Activated CD4-positive, alpha-beta memory T cell treated with anti-CD3 and anti-CD28 coated beads for 36 hours (primary cell): Measurements from ENCODE around the gene RASD2. TPM values are rescaled to one million over a fixed set of nuclear protein-coding genes. Genes with fewer than 3 reads are reported as not detected.
"Not testable (repeated sequence)": the region's sequence is repeated elsewhere in the genome, so short reads cannot be mapped to it uniquely, and the experiment has no call there.

Experiments
- CTCF ChIA-PET: fragments of 350-600 bp; sonication (Branson Sonifier 250); formaldehyde crosslinking; loops from one replicate; lab custom pipeline; 2021; ENCODE audit warnings: antibody characterized with exemption, inconsistent platforms; lab: Charles Lee
- POLR2A ChIA-PET: fragments of 350-600 bp; sonication (Branson Sonifier 250); formaldehyde crosslinking; loops from one replicate; lab custom pipeline; 2021; ENCODE audit warnings: antibody characterized with exemption; lab: Charles Lee
- DNase-seq: peaks from one replicate; pipeline ENCODE4 v3.0.0-alpha.2; 2020
- H3K27ac Mint-ChIP-seq: one replicate; pipeline ENCODE4 v1.8.0; 2021; ENCODE audit warnings: mixed read lengths
- H3K27me3 Mint-ChIP-seq: one replicate; pipeline ENCODE4 v1.8.0; 2021; ENCODE audit warnings: mixed read lengths
- H3K36me3 Mint-ChIP-seq: one replicate; pipeline ENCODE4 v1.8.0; 2021; ENCODE audit warnings: mixed read lengths
- H3K4me1 Mint-ChIP-seq: one replicate; pipeline ENCODE4 v1.8.0; 2021; ENCODE audit warnings: low read depth, mixed read lengths
- H3K4me3 Mint-ChIP-seq: one replicate; pipeline ENCODE4 v1.8.0; 2021; ENCODE audit warnings: mild to moderate bottlenecking, mixed read lengths
- H3K9me3 Mint-ChIP-seq: one replicate; pipeline ENCODE4 v1.8.0; 2021; ENCODE audit warnings: mixed read lengths
- intact Hi-C: fragments of 100-400 bp; cut with micrococcal nuclease; formaldehyde crosslinking; loops from one replicate; pipeline ENCODE4 v1.15.1; 2023
- total RNA-seq, 2 experiments: library from RNA; stranded (reverse); gene quantifications; one replicate each; pipeline ENCODE4 v1.2.3, GENCODE V29; 2021

The RASD2 gene
- total RNA-seq = under 1 TPM in 1 of 2 experiments, not detected in 1; 0.10 TPM

DNA sequence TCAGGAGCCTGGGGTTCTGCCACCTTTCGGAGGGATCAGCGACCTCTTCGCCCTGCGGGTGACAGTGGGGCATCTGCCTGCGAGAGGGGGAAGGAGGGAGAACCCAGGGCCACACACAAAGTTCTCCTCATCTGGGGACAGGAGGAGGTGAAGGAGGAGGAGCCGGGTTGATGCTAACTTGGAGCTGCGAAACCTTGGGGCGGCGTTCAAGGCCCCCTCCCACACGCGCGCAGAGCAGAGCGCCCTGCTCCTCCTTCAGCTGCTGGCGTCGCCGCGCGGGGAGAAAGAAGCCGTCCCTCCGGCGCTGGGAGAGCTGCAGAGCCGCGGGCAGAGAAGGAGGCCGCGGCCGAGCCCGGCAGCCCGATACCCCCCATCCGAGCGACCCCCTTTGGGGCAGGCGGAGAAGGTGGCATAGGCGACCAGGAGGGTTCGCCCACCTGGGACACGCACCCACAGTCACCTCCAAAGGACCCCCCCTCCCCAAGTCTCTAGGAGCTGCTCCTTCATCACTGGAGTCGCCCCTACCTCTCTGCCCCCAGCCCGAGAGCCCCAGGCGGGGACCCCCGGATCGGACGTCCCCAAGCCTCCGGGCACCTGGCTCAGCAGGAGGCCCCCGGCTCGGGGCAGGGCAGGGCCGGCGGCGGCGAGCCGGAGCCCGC is at the start of gene RASD2:
Gene RASD2, plus strand, starts transcription at position 237 of the 659 bp plus-strand sequence. CDS start 5,979 bp downstream, outside the sequence.
- ChIA-PET CTCF (interaction anchor here (0.5 to 1.5 kb wide), 5 partner anchors 9 to 110 kb away, joined by 3 read pairs; no protein-coding TSS in a partner anchor), POLR2A (interaction anchor here (1.1 kb wide), 1 partner anchor 211 kb away, joined by 3 read pairs; no protein-coding TSS in a partner anchor)
- Mint-ChIP-seq H3K4me3 (peak within 1 kb of the TSS; percentile 61), H3K9me3 (no peaks in the 10 kb centered on the region), H3K27me3 (peaks cover 31% of the 10 kb centered on the region), H3K36me3 (no peaks in the 10 kb centered on the region), H3K27ac (no peak within 1 kb of the TSS), H3K4me1 (peaks cover 4% of the 10 kb centered on the region)
- DNase-seq = peak; percentile 50
- intact Hi-C loops = loop anchor here (1.0 to 5.0 kb wide), 2 partner anchors 12 to 48 kb away; no protein-coding TSS in a partner anchor

GRCh38 chr22:35491061-35491907 is 49.3 kb upstream of the RASD2 start:
- POLR2A ChIA-PET, H3K27ac Mint-ChIP-seq, DNase-seq, CTCF ChIA-PET, H3K4me1 Mint-ChIP-seq, H3K36me3 Mint-ChIP-seq, H3K9me3 Mint-ChIP-seq, H3K4me3 Mint-ChIP-seq: not testable (repeated sequence)
- H3K27me3 Mint-ChIP-seq = peaks cover 41% of the 10 kb centered on the region
- intact Hi-C loops = loop anchor here (5.0 kb wide), 1 partner anchor 51 kb away; the partner anchor contains the start of gene RASD2

GRCh38 chr22:35491908-35492380 is 48.7 kb upstream of the RASD2 start:
- intact Hi-C loops = loop anchor here (5.0 kb wide), 1 partner anchor 50 kb away; the partner anchor contains the start of gene RASD2
- H3K4me1 Mint-ChIP-seq = no peaks in the 10 kb centered on the region
- H3K4me3 Mint-ChIP-seq = no peak overlapping the region
- DNase-seq = no peak
- no peaks in the 10 kb centered on the region for H3K9me3 Mint-ChIP-seq
- H3K27ac Mint-ChIP-seq = no peak overlapping the region
- POLR2A ChIA-PET = no interaction called here
- CTCF ChIA-PET = no interaction called here
- H3K27me3 Mint-ChIP-seq = peaks cover 38% of the 10 kb centered on the region
- no peaks in the 10 kb centered on the region for H3K36me3 Mint-ChIP-seq

- ChIA-PET POLR2A (no interaction called here), CTCF (no interaction called here)
- no peaks in the 10 kb centered on the region for H3K4me1 Mint-ChIP-seq
- H3K27me3 Mint-ChIP-seq = peaks cover 41% of the 10 kb centered on the region
- no peaks in the 10 kb centered on the region for H3K36me3 Mint-ChIP-seq
- intact Hi-C loops = loop anchor here (5.0 kb wide), 1 partner anchor 49 kb away; the partner anchor contains the start of gene RASD2
- H3K4me3 Mint-ChIP-seq = no peak overlapping the region
- no peaks in the 10 kb centered on the region for H3K9me3 Mint-ChIP-seq
- DNase-seq = no peak
- no peak overlapping the region for H3K27ac Mint-ChIP-seq
Measured at GRCh38 chr22:35493074-35493473, 47.6 kb upstream of the RASD2 start.

DNA sequence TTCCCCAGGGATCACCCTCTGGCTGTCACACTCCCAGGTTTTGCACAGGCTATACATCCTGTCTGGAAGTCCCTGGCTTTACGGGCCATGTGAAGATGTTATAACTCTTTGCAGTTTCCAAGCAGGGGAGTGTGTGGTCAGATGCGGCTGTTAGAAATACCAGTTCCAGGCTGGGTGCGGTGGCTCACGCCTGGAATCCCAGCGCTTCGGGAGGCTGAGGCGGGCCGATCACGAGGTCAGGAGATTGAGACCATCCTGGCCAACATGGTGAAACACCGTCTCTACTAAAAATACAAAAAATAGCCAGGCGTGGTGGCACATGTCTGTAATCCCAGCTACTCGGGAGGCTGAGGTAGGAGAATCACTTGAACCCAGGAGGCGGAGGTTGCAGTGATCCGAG is 44.9 kb upstream of the RASD2 start:
- H3K27ac Mint-ChIP-seq, H3K4me3 Mint-ChIP-seq, H3K4me1 Mint-ChIP-seq, intact Hi-C loops, POLR2A ChIA-PET, CTCF ChIA-PET, H3K9me3 Mint-ChIP-seq, DNase-seq, H3K36me3 Mint-ChIP-seq: not testable (repeated sequence)
- H3K27me3 Mint-ChIP-seq = peaks cover 47% of the 10 kb centered on the region

GRCh38 chr22:35496768-35497312 is 43.8 kb upstream of the RASD2 start:
- Mint-ChIP-seq H3K36me3 (no peaks in the 10 kb centered on the region), H3K27me3 (peaks cover 46% of the 10 kb centered on the region), H3K4me3 (no peak overlapping the region), H3K4me1 (no peaks in the 10 kb centered on the region), H3K27ac (no peak overlapping the region), H3K9me3 (no peaks in the 10 kb centered on the region)
- ChIA-PET CTCF (no interaction called here), POLR2A (no interaction called here)
- no peak for DNase-seq
- intact Hi-C loops = no loop called here

GRCh38 chr22:35498026-35498800 is 42.4 kb upstream of the RASD2 start:
- ChIA-PET CTCF (no interaction called here), POLR2A (no interaction called here)
- Mint-ChIP-seq H3K36me3 (no peaks in the 10 kb centered on the region), H3K4me3 (no peak overlapping the region), H3K27ac (no peak overlapping the region), H3K9me3 (no peaks in the 10 kb centered on the region), H3K27me3 (peaks cover 36% of the 10 kb centered on the region), H3K4me1 (no peaks in the 10 kb centered on the region)
- intact Hi-C loops = no loop called here
- no peak for DNase-seq

DNA sequence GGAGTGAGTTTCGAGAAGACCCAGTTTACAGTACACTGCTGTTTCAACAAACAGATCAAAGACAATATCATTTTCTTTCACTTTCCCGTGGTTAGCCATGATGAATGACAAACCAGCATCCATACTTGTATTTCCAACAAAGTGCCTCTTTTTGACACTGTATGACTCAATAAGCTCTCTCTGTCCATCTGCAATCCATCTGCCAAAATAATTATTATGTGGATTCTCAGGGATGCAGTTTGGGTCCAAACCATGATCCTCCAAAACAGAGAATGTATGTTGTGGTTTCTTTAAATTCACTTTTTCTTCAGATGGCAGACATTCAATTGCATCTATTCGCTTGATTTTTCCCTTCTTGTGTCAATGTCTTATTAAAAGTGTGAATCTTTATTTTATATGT is 37.8 kb upstream of the RASD2 start:
- ChIA-PET CTCF (no interaction called here), POLR2A (no interaction called here)
- Mint-ChIP-seq H3K9me3 (no peaks in the 10 kb centered on the region), H3K4me1 (no peaks in the 10 kb centered on the region), H3K36me3 (no peaks in the 10 kb centered on the region), H3K27ac (no peak overlapping the region), H3K27me3 (peaks cover 18% of the 10 kb centered on the region), H3K4me3 (no peak overlapping the region)
- DNase-seq = no peak
- intact Hi-C loops = no loop called here

- Mint-ChIP-seq H3K9me3 (no peaks in the 10 kb centered on the region), H3K4me3 (no peak overlapping the region), H3K27ac (no peak overlapping the region), H3K36me3 (no peaks in the 10 kb centered on the region), H3K27me3 (peaks cover 8% of the 10 kb centered on the region), H3K4me1 (no peaks in the 10 kb centered on the region)
- POLR2A ChIA-PET = no interaction called here
- DNase-seq = no peak
- intact Hi-C loops = no loop called here
- CTCF ChIA-PET = no interaction called here
Measured at GRCh38 chr22:35505399-35506258, 35.0 kb upstream of the RASD2 start.

GRCh38 chr22:35506259-35506570 is 34.4 kb upstream of the RASD2 start:
- no peaks in the 10 kb centered on the region for H3K9me3 Mint-ChIP-seq
- intact Hi-C loops = no loop called here

DNA sequence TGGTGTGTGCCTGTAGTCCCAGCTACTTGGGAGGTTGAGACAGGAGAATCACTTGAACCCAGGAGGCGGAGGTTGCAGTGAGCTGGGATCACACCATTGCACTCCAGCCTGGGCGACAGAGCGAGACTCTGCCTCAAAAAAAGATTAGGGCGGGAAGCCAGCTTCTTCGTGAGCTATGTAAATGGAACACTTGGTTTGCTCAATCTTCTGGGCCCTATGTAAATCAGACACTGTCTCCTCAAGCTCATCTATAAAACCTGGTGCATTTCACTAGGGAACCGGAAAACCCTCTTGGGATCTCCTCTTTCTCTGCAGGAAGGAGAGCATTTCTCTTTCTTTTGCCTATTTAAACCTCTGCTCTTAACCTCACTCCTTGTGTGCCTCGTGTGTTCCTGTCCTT is 32.8 kb upstream of the RASD2 start:
- intact Hi-C loops, CTCF ChIA-PET, DNase-seq, H3K27ac Mint-ChIP-seq, POLR2A ChIA-PET, H3K9me3 Mint-ChIP-seq, H3K27me3 Mint-ChIP-seq, H3K36me3 Mint-ChIP-seq, H3K4me1 Mint-ChIP-seq, H3K4me3 Mint-ChIP-seq: not testable (repeated sequence)

More at GRCh38 chr22:35506259-35506570, 34.4 kb upstream of the RASD2 start:
- H3K4me1 Mint-ChIP-seq = no peaks in the 10 kb centered on the region
- no peak overlapping the region for H3K27ac Mint-ChIP-seq
- no peaks in the 10 kb centered on the region for H3K36me3 Mint-ChIP-seq
- no peak overlapping the region for H3K4me3 Mint-ChIP-seq
- peaks cover 8% of the 10 kb centered on the region for H3K27me3 Mint-ChIP-seq
- DNase-seq = no peak
- CTCF ChIA-PET = no interaction called here
- POLR2A ChIA-PET = no interaction called here
